ENCODE measurements around the gene FAH. TPM values are rescaled to one million over a fixed set of nuclear protein-coding genes. Genes with fewer than 3 reads are reported as not detected.

Gene FAH
- total and polyA plus RNA-seq, 2 donors (not counting 1 experiment from before 2014, with no cell fraction given) = 1.1 to 5.1 TPM

DNA sequence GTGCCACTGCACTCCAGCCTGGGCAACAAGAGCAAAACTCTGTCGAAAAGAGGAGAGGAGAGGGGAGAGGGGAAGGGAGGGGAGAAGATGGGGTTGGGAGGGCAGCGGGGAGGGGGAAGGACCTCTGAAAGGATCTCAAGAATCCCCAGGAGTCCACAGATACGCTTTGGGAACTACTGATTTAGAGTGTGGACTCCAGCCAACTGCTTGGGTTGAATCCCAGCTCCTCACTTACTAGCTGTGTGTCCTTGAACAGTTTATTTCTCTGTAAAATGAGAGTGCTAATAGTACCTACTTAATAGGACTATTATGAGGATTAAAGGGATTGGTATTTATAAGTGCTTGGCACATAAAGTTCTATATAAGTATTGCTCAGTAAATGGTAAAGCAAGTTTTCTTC, 45.0 kb upstream of the FAH start:
- no peak overlapping the region for H3K27ac Mint-ChIP-seq
- POLR2A ChIA-PET = no interaction called here
- H3K4me3 Mint-ChIP-seq = no peak overlapping the region
- CTCF ChIA-PET = no interaction called here
- ATAC-seq (ENCODE audit: low read depth) (no peak), DNase-seq (no peak)
- Histone ChIP-seq H3K27ac (ENCODE audit: low read length in 2 of 2) (no peak overlapping the region), H3K4me1 (ENCODE audit: control insufficient read depth in 2 of 2, insufficient read depth in 2 of 2, low read length in 2 of 2) (peaks cover under 1 to 7% of the 10 kb centered on the region in 2 donors), H3K9ac (ENCODE audit: low read length) (no peak overlapping the region), H3K4me3 (ENCODE audit: control extremely low read depth in 1 of 5, extremely low read depth in 1 of 5, insufficient read depth in 1 of 5, low read depth in 2 of 5, low read length in 4 of 5) (no peak overlapping the region), H2AFZ (ENCODE audit: insufficient read depth, low read depth, low read length, poor library complexity, severe bottlenecking) (no peak overlapping the region), H3K27me3 (replicated peaks in 1 of 4; ENCODE audit: control extremely low read depth in 1 of 4, control insufficient read depth in 3 of 4, insufficient read depth in 4 of 4, low read length in 3 of 4) (no peaks in the 10 kb centered on the region), H4K20me1 (ENCODE audit: control insufficient read depth, insufficient read depth, low read length, poor library complexity, severe bottlenecking) (peaks cover 82% of the 10 kb centered on the region), H3K79me2 (ENCODE audit: control insufficient read depth, insufficient read depth, low read length) (peaks cover 99% of the 10 kb centered on the region), H3K4me2 (replicated peaks; ENCODE audit: low read depth, low read length, poor library complexity, severe bottlenecking) (no peak overlapping the region), H3K36me3 (replicated peaks in 1 of 2; ENCODE audit: control extremely low read depth in 1 of 2, control insufficient read depth in 1 of 2, extremely low read depth in 1 of 2, insufficient read depth in 2 of 2, low read length in 1 of 2) (peaks cover 2 to 13% of the 10 kb centered on the region in 2 experiments), H3K9me3 (ENCODE audit: control extremely low read depth in 1 of 3, control insufficient read depth in 2 of 3, insufficient read depth in 1 of 3, low read length in 2 of 3) (no peaks in the 10 kb centered on the region)
- intact Hi-C loops (cut with micrococcal nuclease) = loop anchor here (2.0 kb wide), 1 partner anchor 13 kb away; no protein-coding TSS in a partner anchor
- TF ChIP-seq EZH2 (IDR thresholded peaks at IDR 0.05; ENCODE audit: borderline replicate concordance, insufficient read depth, low read depth, low read length, poor library complexity, severe bottlenecking) (no peak), CTCF (IDR thresholded peaks at IDR 0.05) (no peak)
- peaks cover 63% of the 10 kb centered on the region for H3K4me1 Mint-ChIP-seq
- H3K27me3 Mint-ChIP-seq = no peaks in the 10 kb centered on the region
- H3K9me3 Mint-ChIP-seq (ENCODE audit: insufficient read depth) = no peaks in the 10 kb centered on the region
- WGBS (ENCODE audit: insufficient coverage) = 82% methylated on average over 2 of the region's 3 CpGs

DNA sequence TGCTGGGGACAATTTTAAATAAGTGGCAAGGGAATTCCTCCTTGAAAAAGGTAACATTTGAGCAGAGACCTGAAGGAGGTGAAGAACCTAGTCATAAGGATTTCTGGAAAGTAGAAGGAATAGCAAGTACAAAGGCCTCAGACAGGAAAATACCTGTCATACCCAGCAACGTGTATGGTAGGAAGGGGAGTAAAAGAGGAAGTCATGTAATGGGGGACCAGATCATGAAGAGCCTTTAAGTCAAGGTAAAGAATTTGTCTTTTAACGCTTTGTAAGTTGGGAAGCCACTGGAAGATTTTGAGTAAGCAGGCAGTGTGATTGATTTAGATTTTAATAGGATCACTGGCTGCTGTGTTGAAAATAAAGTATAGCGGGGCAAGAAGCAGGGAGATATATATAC, 43.4 kb upstream of the FAH start:
- POLR2A ChIA-PET = no interaction called here
- Histone ChIP-seq H3K9ac (ENCODE audit: low read length) (no peak overlapping the region), H2AFZ (ENCODE audit: insufficient read depth, low read depth, low read length, poor library complexity, severe bottlenecking) (no peak overlapping the region), H4K20me1 (ENCODE audit: control insufficient read depth, insufficient read depth, low read length, poor library complexity, severe bottlenecking) (peaks cover 76% of the 10 kb centered on the region), H3K79me2 (ENCODE audit: control insufficient read depth, insufficient read depth, low read length) (peaks cover 98% of the 10 kb centered on the region), H3K4me2 (replicated peaks; ENCODE audit: low read depth, low read length, poor library complexity, severe bottlenecking) (no peak overlapping the region), H3K27ac (ENCODE audit: low read length in 2 of 2) (no peak overlapping the region), H3K9me3 (ENCODE audit: control extremely low read depth in 1 of 3, control insufficient read depth in 2 of 3, insufficient read depth in 1 of 3, low read length in 2 of 3) (no peaks in the 10 kb centered on the region), H3K27me3 (replicated peaks in 1 of 4; ENCODE audit: control extremely low read depth in 1 of 4, control insufficient read depth in 3 of 4, insufficient read depth in 4 of 4, low read length in 3 of 4) (no peaks in the 10 kb centered on the region), H3K4me1 (ENCODE audit: control insufficient read depth in 2 of 2, insufficient read depth in 2 of 2, low read length in 2 of 2) (peaks cover 4 to 9% of the 10 kb centered on the region in 2 donors), H3K4me3 (ENCODE audit: control extremely low read depth in 1 of 5, extremely low read depth in 1 of 5, insufficient read depth in 1 of 5, low read depth in 2 of 5, low read length in 4 of 5) (no peak overlapping the region), H3K36me3 (replicated peaks in 1 of 2; ENCODE audit: control extremely low read depth in 1 of 2, control insufficient read depth in 1 of 2, extremely low read depth in 1 of 2, insufficient read depth in 2 of 2, low read length in 1 of 2) (peaks cover 0 to 2% of the 10 kb centered on the region in 2 experiments)
- Mint-ChIP-seq H3K9me3 (ENCODE audit: insufficient read depth) (no peaks in the 10 kb centered on the region), H3K27me3 (no peaks in the 10 kb centered on the region), H3K27ac (no peak overlapping the region), H3K4me3 (no peak overlapping the region), H3K4me1 (peaks cover 73% of the 10 kb centered on the region)
- CTCF ChIA-PET = no interaction called here
- WGBS (ENCODE audit: insufficient coverage) = 50% methylated on average over 2 of the region's 3 CpGs
- intact Hi-C loops (cut with micrococcal nuclease) = no loop called here
- no peak for TF ChIP-seq CTCF (IDR thresholded peaks at IDR 0.05)
- no peak for TF ChIP-seq EZH2 (IDR thresholded peaks at IDR 0.05; ENCODE audit: borderline replicate concordance, insufficient read depth, low read depth, low read length, poor library complexity, severe bottlenecking)
- no peak for ATAC-seq (ENCODE audit: low read depth)
- DNase-seq = no peak
